Sigmoid colon (tissue), 4 donors: ENCODE data around the gene TSHZ1.

Experiments used
- CTCF ChIP-seq, 4 experiments: fragments of 450-650 bp in 3 of 4; fragments of 200-600 bp in 1 of 4; IDR thresholded peaks; one replicate each; pipeline ENCODE4 v1.5.1; 2016 to 2019; ENCODE audit warnings: antibody characterized with exemption in 4 of 4, mild to moderate bottlenecking in 3 of 4, moderate library complexity in 2 of 4
- EP300 ChIP-seq, 4 donors: sonication (generic); formaldehyde crosslinking; IDR thresholded peaks; one replicate each; pipeline ENCODE4 v1.6.1; 2017; ENCODE audit warnings: antibody characterized with exemption in 4 of 4
- POLR2A ChIP-seq, 2 donors: fragments of 450-650 bp; IDR thresholded peaks; one replicate each; pipeline ENCODE4 v1.6.1; 2016; ENCODE audit warnings: antibody characterized with exemption in 2 of 2, mild to moderate bottlenecking in 2 of 2, moderate library complexity in 2 of 2
- POLR2AphosphoS5 ChIP-seq, 4 donors: sonication (generic); formaldehyde crosslinking; IDR thresholded peaks; one replicate each; pipeline ENCODE4 v1.6.1; 2017; ENCODE audit warnings: antibody characterized with exemption in 4 of 4

- no peak for TF ChIP-seq EP300 (IDR thresholded peaks at IDR 0.05)
- no peak for TF ChIP-seq POLR2AphosphoS5 (IDR thresholded peaks at IDR 0.05)
- no peak for TF ChIP-seq CTCF (IDR thresholded peaks at IDR 0.05)
- TF ChIP-seq POLR2A (IDR thresholded peaks at IDR 0.05) = no peak
Observed at GRCh38 chr18:75176849-75177248, 33.7 kb upstream of the TSHZ1 start.
